Stimulated activated CD4-positive, alpha-beta T cell treated with anti-CD3 and anti-CD28 coated beads, Interleukin-4, amount 100 ng/mL, for 48 hours (primary cell): ENCODE results near the gene SYNE4.
A peak's percentile ranks its signal among the peaks of the same experiment; 100 is the strongest.
"Not testable (repeated sequence)": the region's sequence is repeated elsewhere in the genome, so short reads cannot be mapped to it uniquely, and the experiment has no call there.

ENCODE experiments used
- DNase-seq, 2 donors: peaks; one replicate each; pipeline ENCODE4 v3.0.0-alpha.2; 2020; ENCODE audit warnings: low read depth in 2 of 2

Gene SYNE4, protein sequence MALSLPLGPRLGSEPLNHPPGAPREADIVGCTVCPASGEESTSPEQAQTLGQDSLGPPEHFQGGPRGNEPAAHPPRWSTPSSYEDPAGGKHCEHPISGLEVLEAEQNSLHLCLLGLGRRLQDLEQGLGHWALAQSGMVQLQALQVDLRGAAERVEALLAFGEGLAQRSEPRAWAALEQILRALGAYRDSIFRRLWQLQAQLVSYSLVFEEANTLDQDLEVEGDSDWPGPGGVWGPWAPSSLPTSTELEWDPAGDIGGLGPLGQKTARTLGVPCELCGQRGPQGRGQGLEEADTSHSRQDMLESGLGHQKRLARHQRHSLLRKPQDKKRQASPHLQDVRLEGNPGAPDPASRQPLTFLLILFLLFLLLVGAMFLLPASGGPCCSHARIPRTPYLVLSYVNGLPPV

DNA sequence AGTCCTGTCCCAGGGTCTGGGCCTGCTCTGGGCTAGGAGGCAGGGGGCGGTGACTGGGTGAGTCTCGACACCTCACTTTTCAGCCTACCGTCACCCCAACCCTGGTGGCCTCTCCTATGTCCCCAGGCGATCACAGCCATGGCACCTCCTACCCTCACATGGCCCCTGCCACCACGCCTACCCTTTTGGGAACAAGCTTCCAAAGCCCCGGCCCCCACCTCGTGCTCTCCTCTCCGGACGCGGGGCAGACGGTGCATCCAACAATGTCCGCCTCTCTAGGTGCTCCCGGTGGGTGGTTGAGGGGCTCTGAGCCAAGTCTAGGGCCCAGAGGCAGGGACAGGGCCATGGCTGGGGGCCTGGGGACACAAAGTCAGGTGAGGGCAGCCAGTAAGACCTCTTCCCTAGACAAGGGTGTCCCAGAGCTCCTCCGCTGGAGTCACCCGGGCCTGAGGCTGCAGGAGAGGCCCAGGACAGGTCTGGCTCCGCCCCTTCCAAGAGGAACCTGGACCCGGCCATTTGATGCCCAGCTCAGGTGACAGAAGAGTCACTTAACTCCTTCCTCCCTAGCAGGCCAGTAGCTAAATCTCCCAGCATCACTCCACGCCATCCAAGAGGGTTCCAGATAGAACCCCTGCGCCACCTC is at the start of gene SYNE4:
Gene SYNE4 (minus strand): TSS at position 478 of the 643 bp plus-strand sequence. CDS start 132 bp downstream, at position 346.
- no peak for DNase-seq

DNA sequence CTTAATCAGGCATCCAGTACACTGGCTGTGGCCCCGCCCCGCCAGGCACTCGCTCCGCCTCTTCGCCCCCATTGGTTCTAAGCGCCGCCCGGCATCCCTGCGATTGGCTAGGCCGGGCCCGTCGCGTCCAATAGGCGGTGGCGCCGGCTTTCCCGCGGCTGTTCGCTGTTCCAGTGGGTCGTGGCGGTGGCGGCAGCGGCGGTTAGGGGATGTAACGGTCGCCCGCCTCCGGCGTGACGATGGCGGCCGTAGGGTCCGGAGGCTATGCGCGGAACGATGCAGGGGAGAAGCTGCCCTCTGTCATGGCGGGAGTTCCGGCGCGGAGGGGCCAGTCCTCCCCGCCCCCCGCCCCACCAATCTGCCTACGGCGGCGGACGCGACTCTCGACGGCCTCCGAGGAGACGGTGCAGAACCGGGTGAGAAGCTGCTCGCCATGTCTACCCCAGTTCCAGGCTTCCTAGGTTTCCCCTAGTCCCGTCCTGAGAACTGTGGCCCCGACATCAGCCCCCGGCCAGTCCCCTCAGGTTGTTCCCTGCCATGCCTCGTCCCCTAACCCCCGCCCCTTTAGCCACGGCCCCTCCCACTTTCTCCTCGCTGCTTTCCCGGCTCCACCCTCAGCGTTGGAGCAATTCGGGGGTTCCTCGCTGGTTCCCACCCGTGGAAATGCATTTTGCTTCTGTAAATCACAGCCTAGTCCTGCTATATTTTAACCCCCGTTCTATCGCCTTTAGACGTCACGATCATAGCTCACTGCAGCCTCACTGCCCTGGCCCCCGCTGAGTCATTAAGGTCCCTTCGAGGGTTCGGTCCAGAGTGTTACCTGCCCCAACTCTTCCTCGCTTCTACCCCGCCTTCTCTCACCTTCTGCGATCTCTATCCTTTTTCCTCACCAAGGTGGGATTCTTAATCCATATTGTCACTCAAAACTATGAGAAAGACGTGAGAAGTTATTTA is 46.4 kb upstream of the SYNE4 start, which contains the start of gene WDR62:
Gene WDR62 (plus strand): TSS at position 165 of the 954 bp plus-strand sequence. CDS start 75 bp downstream, at position 240.
- DNase-seq = peak; percentile 92 to 94

GRCh38 chr19:36054119-36054732 is 45.6 kb upstream of the SYNE4 start, which contains the start of gene THAP8:
Gene THAP8, minus strand, starts transcription at chr19:36054285. Its CDS starts 68 bp downstream, at chr19:36054217.
- peak; percentile 98 to 100 for DNase-seq

DNA sequence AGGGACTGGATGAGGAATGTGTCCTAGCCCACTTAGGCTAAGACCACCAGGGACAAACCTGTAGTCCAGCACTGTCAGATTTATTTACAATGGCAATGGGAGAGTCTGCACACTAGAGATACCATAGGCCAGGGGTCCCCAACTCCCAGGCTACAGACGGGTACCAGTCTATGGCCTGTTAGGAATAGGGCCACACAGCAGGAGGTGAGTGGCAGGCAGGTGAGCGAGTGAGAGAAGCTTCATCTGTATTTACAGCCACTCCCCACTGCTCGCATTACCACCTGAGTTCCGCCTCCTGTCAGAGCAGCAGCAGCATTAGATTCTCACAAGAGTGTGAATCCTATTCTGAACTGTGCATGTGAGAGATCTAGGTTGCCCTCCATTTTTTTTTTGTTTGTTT is 43.0 kb upstream of the SYNE4 start:
- no peak for DNase-seq

DNA sequence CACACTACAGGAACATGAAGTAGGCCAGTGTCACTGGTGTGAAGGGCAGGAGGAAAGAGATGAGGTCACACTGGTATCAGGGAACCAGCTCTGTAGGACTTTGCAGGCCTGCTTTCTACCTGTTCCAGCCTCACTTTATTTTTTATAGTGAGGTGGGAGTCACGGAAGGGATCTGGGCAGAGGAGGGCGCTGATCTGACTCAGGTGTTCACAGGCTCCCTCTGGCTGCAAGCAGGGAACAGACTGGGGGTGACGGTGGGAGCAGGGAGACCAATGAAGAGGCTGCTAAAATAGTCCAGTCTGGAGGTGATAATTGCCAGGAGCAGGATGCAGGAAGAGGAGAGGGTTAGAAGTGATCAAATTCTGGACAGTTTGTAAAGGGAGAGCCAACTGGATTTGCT is 42.6 kb upstream of the SYNE4 start:
- no peak for DNase-seq

- DNase-seq = no peak
Observed at GRCh38 chr19:36049080-36049698, 40.6 kb upstream of the SYNE4 start.

- no peak for DNase-seq
Observed at GRCh38 chr19:36047835-36048234, 39.2 kb upstream of the SYNE4 start.

DNA sequence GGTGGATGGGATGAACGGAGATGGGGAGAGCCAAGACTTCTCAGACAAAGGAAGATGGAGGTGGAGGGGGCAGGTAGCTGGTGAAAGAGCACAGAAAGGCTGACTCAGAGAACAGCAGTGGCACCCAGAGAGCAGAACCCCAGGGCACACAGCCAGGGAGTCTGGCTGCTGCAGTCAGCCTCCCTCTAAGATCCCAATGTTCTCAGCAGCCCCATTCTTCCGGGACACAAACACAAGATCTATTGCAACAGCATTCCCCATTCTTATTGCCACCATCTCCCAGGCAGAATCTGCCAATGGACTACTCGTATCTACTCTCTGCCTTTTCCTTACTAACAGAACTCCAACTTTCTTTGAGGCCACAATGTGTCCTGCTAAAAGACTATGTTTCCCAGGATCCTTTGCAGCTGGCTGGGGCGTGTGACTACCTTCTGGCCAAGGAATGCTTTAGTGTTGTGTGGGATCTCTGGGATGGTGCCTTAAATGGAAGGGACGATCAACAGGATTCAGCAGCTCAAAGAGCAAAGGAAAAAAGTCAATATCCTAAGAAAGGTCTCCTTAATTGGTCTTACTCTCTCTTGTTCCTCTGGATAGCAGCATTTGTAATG is 37.9 kb upstream of the SYNE4 start:
- no peak for DNase-seq

GRCh38 chr19:36043952-36044351 is 35.3 kb upstream of the SYNE4 start:
- DNase-seq = no peak

DNA sequence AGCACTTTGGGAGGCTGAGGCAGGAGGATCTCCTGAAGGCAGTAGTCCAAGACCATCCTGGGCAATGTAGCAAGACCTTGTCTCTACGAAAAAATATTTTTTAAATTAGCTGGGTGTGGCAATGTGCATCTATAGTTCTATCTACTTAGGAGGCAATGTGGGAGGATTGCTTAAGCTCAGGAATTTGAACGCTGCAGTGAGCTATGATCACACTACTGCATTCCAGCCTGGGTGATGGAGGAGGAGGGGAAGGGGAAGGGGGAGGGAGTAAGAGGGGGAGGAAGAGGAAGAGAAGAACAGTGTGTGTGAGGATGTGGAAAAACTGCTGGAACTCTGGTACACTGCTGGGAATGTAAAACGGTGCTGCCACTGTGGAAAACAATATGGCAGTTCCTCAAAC is 33.2 kb upstream of the SYNE4 start:
- no peak for DNase-seq

GRCh38 chr19:36041092-36041491 is 32.5 kb upstream of the SYNE4 start:
- not testable (repeated sequence) for DNase-seq

DNA sequence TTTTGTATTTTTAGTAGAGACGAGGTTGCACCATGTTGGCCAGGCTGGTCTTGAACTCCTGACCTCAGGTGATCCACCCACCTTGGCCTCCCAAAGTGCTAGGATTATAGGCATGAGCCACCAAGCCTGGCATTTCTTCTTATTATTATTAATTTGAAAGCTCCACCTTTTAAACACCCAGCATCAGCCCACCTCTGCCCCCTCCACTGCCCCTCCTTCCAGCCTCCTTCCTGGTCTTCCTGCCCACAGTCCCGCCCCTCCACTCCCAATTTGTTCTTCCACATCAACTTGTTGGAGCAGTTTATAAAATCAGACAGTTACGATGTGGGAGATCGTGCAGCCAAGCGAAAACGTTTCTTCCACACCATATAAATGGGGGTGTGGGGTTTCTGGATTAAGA is 31.9 kb upstream of the SYNE4 start:
- DNase-seq = no peak

- DNase-seq = peak; percentile 26 to 29
Observed at GRCh38 chr19:36032251-36033104, 23.9 kb upstream of the SYNE4 start, which contains the start of gene CLIP3. Gene CLIP3, minus strand, starts transcription at chr19:36032873. Its CDS starts 516 bp downstream, at chr19:36032357.

DNA sequence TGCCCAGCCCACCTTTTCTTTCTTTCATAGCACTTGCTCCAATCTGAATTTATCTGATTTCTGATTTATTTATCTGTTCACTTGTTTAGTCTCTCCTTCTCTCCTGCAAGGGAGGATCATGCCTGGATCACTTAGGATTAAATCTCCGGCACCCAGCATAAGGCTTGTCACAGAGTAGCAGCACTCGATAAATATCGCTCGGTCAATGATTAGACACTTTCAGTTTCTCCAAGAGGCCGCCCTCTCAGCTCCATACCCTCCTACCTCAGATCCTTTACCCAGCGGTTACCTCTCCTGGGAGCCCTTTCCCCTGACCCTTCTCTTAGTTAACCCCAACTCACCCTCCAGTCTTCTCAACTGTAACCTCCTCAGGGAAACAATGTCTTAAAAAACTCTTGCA is 22.7 kb upstream of the SYNE4 start:
- no peak for DNase-seq

GRCh38 chr19:36030264-36031148 is 21.9 kb upstream of the SYNE4 start:
- no peak for DNase-seq

- DNase-seq = no peak
Observed at GRCh38 chr19:36028313-36029041, 19.9 kb upstream of the SYNE4 start.

GRCh38 chr19:36027696-36028095 is 19.1 kb upstream of the SYNE4 start:
- no peak for DNase-seq
